Neuron (in vitro differentiated cells): ENCODE data around the gene FJX1.

Experiments used
- H2AFZ ChIP-seq: one replicate; pipeline ENCODE4 v1.6.1; 2013; ENCODE audit warnings: low read depth, mild to moderate bottlenecking, inconsistent platforms, low read length, moderate library complexity
- H3K27me3 ChIP-seq: one replicate; pipeline ENCODE4 v1.6.1; 2013; ENCODE audit warnings: low read length; ENCODE audit not compliant: insufficient read depth
- H3K36me3 ChIP-seq: one replicate; pipeline ENCODE4 v1.6.1; 2013; ENCODE audit warnings: low read length; ENCODE audit not compliant: insufficient read depth
- H3K4me1 ChIP-seq: one replicate; pipeline ENCODE4 v1.6.1; 2013; ENCODE audit warnings: low read length; ENCODE audit not compliant: insufficient read depth
- H3K4me3 ChIP-seq: 2 replicates; pipeline ENCODE4 v1.5.1; 2013; ENCODE audit warnings: mild to moderate bottlenecking, low read length, moderate library complexity
- H3K9me3 ChIP-seq: one replicate; pipeline ENCODE4 v1.6.1; 2013; ENCODE audit warnings: low read length

Gene FJX1

GRCh38 chr11:35626501-35626900 lies 8.2 kb downstream of the FJX1 start:
- H2AFZ ChIP-seq, result no peak overlapping the region

GRCh38 chr11:35629511-35629910 lies 11.3 kb downstream of the FJX1 start:
- Histone ChIP-seq H2AFZ (no peak overlapping the region), H3K9me3 (no peaks in the 10 kb centered on the region), H3K4me3 (no peak overlapping the region), H3K27me3 (no peaks in the 10 kb centered on the region), H3K36me3 (no peaks in the 10 kb centered on the region), H3K4me1 (peaks cover 16% of the 10 kb centered on the region)

More at GRCh38 chr11:35626501-35626900, 8.2 kb downstream of the FJX1 start:
- peaks cover 17% of the 10 kb centered on the region for H3K4me1 ChIP-seq
- H3K27me3 ChIP-seq, result no peaks in the 10 kb centered on the region
- H3K4me3 ChIP-seq, result no peak overlapping the region
- no peaks in the 10 kb centered on the region for H3K9me3 ChIP-seq
- peaks cover 4% of the 10 kb centered on the region for H3K36me3 ChIP-seq

GRCh38 chr11:35629914-35630313 lies 11.7 kb downstream of the FJX1 start:
- Histone ChIP-seq H3K4me3 (no peak overlapping the region), H3K4me1 (peaks cover 16% of the 10 kb centered on the region), H2AFZ (no peak overlapping the region), H3K27me3 (no peaks in the 10 kb centered on the region), H3K36me3 (no peaks in the 10 kb centered on the region), H3K9me3 (no peaks in the 10 kb centered on the region)

- H2AFZ ChIP-seq, result no peak overlapping the region
- no peaks in the 10 kb centered on the region for H3K36me3 ChIP-seq
- H3K4me3 ChIP-seq, result no peak overlapping the region
- H3K9me3 ChIP-seq, result no peaks in the 10 kb centered on the region
- no peaks in the 10 kb centered on the region for H3K27me3 ChIP-seq
- peaks cover 16% of the 10 kb centered on the region for H3K4me1 ChIP-seq
Observed at GRCh38 chr11:35631891-35632290, 13.6 kb downstream of the FJX1 start.

- Histone ChIP-seq H3K27me3 (no peaks in the 10 kb centered on the region), H3K4me1 (peaks cover 16% of the 10 kb centered on the region), H2AFZ (no peak overlapping the region), H3K9me3 (no peaks in the 10 kb centered on the region), H3K4me3 (no peak overlapping the region), H3K36me3 (no peaks in the 10 kb centered on the region)
Observed at GRCh38 chr11:35632301-35632700, 14.0 kb downstream of the FJX1 start.

- H3K4me1 ChIP-seq, result peaks cover 22% of the 10 kb centered on the region
- H3K36me3 ChIP-seq, result no peaks in the 10 kb centered on the region
- no peak overlapping the region for H3K4me3 ChIP-seq
- H3K27me3 ChIP-seq, result no peaks in the 10 kb centered on the region
- no peak overlapping the region for H2AFZ ChIP-seq
- H3K9me3 ChIP-seq, result no peaks in the 10 kb centered on the region
Observed at GRCh38 chr11:35633827-35634423, 15.7 kb downstream of the FJX1 start.

- Histone ChIP-seq H3K4me1 (peaks cover 25% of the 10 kb centered on the region), H3K9me3 (no peaks in the 10 kb centered on the region), H3K36me3 (no peaks in the 10 kb centered on the region), H3K27me3 (no peaks in the 10 kb centered on the region), H2AFZ (no peak overlapping the region), H3K4me3 (no peak overlapping the region)
Observed at GRCh38 chr11:35635933-35636332, 17.7 kb downstream of the FJX1 start.

GRCh38 chr11:35639591-35640179 lies 21.4 kb downstream of the FJX1 start:
- peaks cover 26% of the 10 kb centered on the region for H3K4me1 ChIP-seq
- no peak overlapping the region for H3K4me3 ChIP-seq
- H3K9me3 ChIP-seq, result no peaks in the 10 kb centered on the region
- no peak overlapping the region for H2AFZ ChIP-seq
- no peaks in the 10 kb centered on the region for H3K27me3 ChIP-seq
- H3K36me3 ChIP-seq, result no peaks in the 10 kb centered on the region

- Histone ChIP-seq H3K36me3 (no peaks in the 10 kb centered on the region), H2AFZ (no peak overlapping the region), H3K27me3 (no peaks in the 10 kb centered on the region), H3K9me3 (no peaks in the 10 kb centered on the region), H3K4me3 (no peak overlapping the region), H3K4me1 (peaks cover 26% of the 10 kb centered on the region)
Observed at GRCh38 chr11:35641171-35641897, 23.1 kb downstream of the FJX1 start.

- Histone ChIP-seq H3K9me3 (no peaks in the 10 kb centered on the region), H3K4me1 (peaks cover 26% of the 10 kb centered on the region), H3K27me3 (no peaks in the 10 kb centered on the region), H2AFZ (no peak overlapping the region), H3K4me3 (no peak overlapping the region), H3K36me3 (no peaks in the 10 kb centered on the region)
Observed at GRCh38 chr11:35641964-35642363, 23.7 kb downstream of the FJX1 start.

- no peaks in the 10 kb centered on the region for H3K36me3 ChIP-seq
- no peaks in the 10 kb centered on the region for H3K4me1 ChIP-seq
- H3K9me3 ChIP-seq, result no peaks in the 10 kb centered on the region
- H3K27me3 ChIP-seq, result no peaks in the 10 kb centered on the region
- H2AFZ ChIP-seq, result no peak overlapping the region
- H3K4me3 ChIP-seq, result no peak overlapping the region
Observed at GRCh38 chr11:35647421-35648093, 29.3 kb downstream of the FJX1 start.

- H3K4me1 ChIP-seq, result peaks cover 4% of the 10 kb centered on the region
- H2AFZ ChIP-seq, result no peak overlapping the region
- no peaks in the 10 kb centered on the region for H3K36me3 ChIP-seq
- no peaks in the 10 kb centered on the region for H3K9me3 ChIP-seq
- no peaks in the 10 kb centered on the region for H3K27me3 ChIP-seq
- no peak overlapping the region for H3K4me3 ChIP-seq
Observed at GRCh38 chr11:35650006-35650405, 31.7 kb downstream of the FJX1 start.

GRCh38 chr11:35650467-35650866 lies 32.2 kb downstream of the FJX1 start:
- Histone ChIP-seq H3K27me3 (no peaks in the 10 kb centered on the region), H3K9me3 (no peaks in the 10 kb centered on the region), H3K4me3 (no peak overlapping the region), H3K4me1 (peaks cover 4% of the 10 kb centered on the region), H3K36me3 (no peaks in the 10 kb centered on the region), H2AFZ (no peak overlapping the region)
